GM19099 (cell line): ENCODE data around the gene CMTR1.

Experiments used
- POLR2A ChIP-seq: IDR thresholded peaks from 3 replicates; pipeline ENCODE4 v1.6.1; 2011; ENCODE audit warnings: low read depth; ENCODE audit not compliant: insufficient read length; ENCODE audit errors: extremely low read depth

CMTR1 gene

GRCh38 chr6:37519461-37519860 is 86.4 kb downstream of the CMTR1 start:
- TF ChIP-seq POLR2A = no peak

- no peak for TF ChIP-seq POLR2A
These were observed 87.9 kb downstream of the CMTR1 start for GRCh38 chr6:37520926-37521325.

- TF ChIP-seq POLR2A = no peak
These were observed 88.7 kb downstream of the CMTR1 start for GRCh38 chr6:37521674-37522073.

GRCh38 chr6:37522836-37523235 is 89.8 kb downstream of the CMTR1 start:
- TF ChIP-seq POLR2A = no peak

- no peak for TF ChIP-seq POLR2A
These were observed 90.4 kb downstream of the CMTR1 start for GRCh38 chr6:37523412-37523811.

- TF ChIP-seq POLR2A = no peak
These were observed 91.3 kb downstream of the CMTR1 start for GRCh38 chr6:37524025-37524969.

- no peak for TF ChIP-seq POLR2A
These were observed 91.9 kb downstream of the CMTR1 start for GRCh38 chr6:37524970-37525318.

- no peak for TF ChIP-seq POLR2A
These were observed 92.7 kb downstream of the CMTR1 start for GRCh38 chr6:37525460-37526357.

GRCh38 chr6:37528541-37528940 is 95.5 kb downstream of the CMTR1 start:
- no peak for TF ChIP-seq POLR2A

GRCh38 chr6:37530297-37530696 is 97.3 kb downstream of the CMTR1 start:
- TF ChIP-seq POLR2A = no peak

GRCh38 chr6:37531026-37531425 is 98.0 kb downstream of the CMTR1 start:
- no peak for TF ChIP-seq POLR2A
